Testis (tissue), 2 donors: ENCODE results near the gene CEACAM16.

ENCODE experiments used
- POLR2A ChIP-seq: fragments of 450-650 bp; IDR thresholded peaks from one replicate; pipeline ENCODE4 v1.6.1; 2017; ENCODE audit warnings: antibody characterized with exemption, mild to moderate bottlenecking, moderate library complexity
- TF ChIP-seq, protein P1 (sequence below), 3 experiments: fragments of 450-650 bp in 2 of 3; fragments of 200-600 bp in 1 of 3; sonication (generic) in 1 of 3; IDR thresholded peaks; one replicate each; pipeline ENCODE4 v1.5.1; 2016 to 2019; ENCODE audit warnings: antibody characterized with exemption in 3 of 3, mild to moderate bottlenecking in 2 of 3, moderate library complexity in 1 of 3

DNA sequence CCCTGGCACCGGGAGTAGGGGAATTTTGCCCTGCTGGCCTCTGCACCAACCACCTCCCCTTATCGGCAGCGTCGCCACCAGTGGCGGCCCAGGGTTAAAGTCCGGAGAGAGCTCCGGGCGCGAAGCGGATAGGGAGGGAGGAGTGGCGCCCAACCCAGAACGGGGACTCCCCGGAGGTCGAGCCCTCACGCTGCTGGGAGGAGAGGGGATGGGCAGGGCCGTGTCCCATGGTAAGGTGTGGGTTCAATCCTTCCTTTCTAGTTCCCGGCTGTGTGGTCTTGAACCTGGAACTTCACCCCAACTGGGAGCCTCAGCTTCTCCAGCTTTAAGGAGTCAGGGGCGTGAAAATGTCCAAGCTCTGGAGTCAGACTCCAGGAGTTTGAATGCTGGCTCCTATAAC, 26.3 kb downstream of the CEACAM16 start:
- TF ChIP-seq, protein P1, sequence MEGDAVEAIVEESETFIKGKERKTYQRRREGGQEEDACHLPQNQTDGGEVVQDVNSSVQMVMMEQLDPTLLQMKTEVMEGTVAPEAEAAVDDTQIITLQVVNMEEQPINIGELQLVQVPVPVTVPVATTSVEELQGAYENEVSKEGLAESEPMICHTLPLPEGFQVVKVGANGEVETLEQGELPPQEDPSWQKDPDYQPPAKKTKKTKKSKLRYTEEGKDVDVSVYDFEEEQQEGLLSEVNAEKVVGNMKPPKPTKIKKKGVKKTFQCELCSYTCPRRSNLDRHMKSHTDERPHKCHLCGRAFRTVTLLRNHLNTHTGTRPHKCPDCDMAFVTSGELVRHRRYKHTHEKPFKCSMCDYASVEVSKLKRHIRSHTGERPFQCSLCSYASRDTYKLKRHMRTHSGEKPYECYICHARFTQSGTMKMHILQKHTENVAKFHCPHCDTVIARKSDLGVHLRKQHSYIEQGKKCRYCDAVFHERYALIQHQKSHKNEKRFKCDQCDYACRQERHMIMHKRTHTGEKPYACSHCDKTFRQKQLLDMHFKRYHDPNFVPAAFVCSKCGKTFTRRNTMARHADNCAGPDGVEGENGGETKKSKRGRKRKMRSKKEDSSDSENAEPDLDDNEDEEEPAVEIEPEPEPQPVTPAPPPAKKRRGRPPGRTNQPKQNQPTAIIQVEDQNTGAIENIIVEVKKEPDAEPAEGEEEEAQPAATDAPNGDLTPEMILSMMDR (IDR thresholded peaks at IDR 0.05) = no peak
- no peak for TF ChIP-seq POLR2A
